Measurements from ENCODE around the gene FOXF2.

The FOXF2 gene

GRCh38 chr6:1391800-1392309 lies 2.5 kb downstream of the FOXF2 start:
- Histone ChIP-seq H3K36me3 (ENCODE audit: control insufficient read depth, insufficient read depth, low read length) (no peaks in the 10 kb centered on the region), H3K4me3 (ENCODE audit: low read length) (no peak overlapping the region), H3K9me3 (ENCODE audit: control insufficient read depth, insufficient read depth, low read length) (no peaks in the 10 kb centered on the region), H3K4me1 (ENCODE audit: control insufficient read depth, insufficient read depth, low read length) (peaks cover 15% of the 10 kb centered on the region), H3K27me3 (ENCODE audit: control insufficient read depth, insufficient read depth, low read length) (peaks cover 89% of the 10 kb centered on the region), H3K27ac (ENCODE audit: low read length) (no peak overlapping the region)
- DNase-seq (ENCODE audit: low read depth, low spot score), result no peak
- no CpG with 5 or more reads among the region's 11 CpGs for WGBS (ENCODE audit: insufficient coverage, insufficient read length)

GRCh38 chr6:1392813-1393640 lies 3.7 kb downstream of the FOXF2 start:
- no peak for DNase-seq (ENCODE audit: low read depth, low spot score)
- Histone ChIP-seq H3K4me3 (ENCODE audit: low read length) (no peak overlapping the region; the same call in 1 of the 2 replicates), H3K27ac (ENCODE audit: low read length) (no peak overlapping the region), H3K4me1 (ENCODE audit: control insufficient read depth, insufficient read depth, low read length) (peaks cover 13% of the 10 kb centered on the region), H3K9me3 (ENCODE audit: control insufficient read depth, insufficient read depth, low read length) (no peaks in the 10 kb centered on the region), H3K27me3 (ENCODE audit: control insufficient read depth, insufficient read depth, low read length) (peaks cover 86% of the 10 kb centered on the region), H3K36me3 (ENCODE audit: control insufficient read depth, insufficient read depth, low read length) (no peaks in the 10 kb centered on the region)
- no CpG with 5 or more reads among the region's 74 CpGs for WGBS (ENCODE audit: insufficient coverage, insufficient read length)

GRCh38 chr6:1393641-1394283 lies 4.4 kb downstream of the FOXF2 start:
- Histone ChIP-seq H3K27me3 (ENCODE audit: control insufficient read depth, insufficient read depth, low read length) (peaks cover 81% of the 10 kb centered on the region), H3K27ac (ENCODE audit: low read length) (no peak overlapping the region), H3K4me1 (ENCODE audit: control insufficient read depth, insufficient read depth, low read length) (peaks cover 10% of the 10 kb centered on the region; the same call in 1 of the 2 replicates), H3K9me3 (ENCODE audit: control insufficient read depth, insufficient read depth, low read length) (no peaks in the 10 kb centered on the region), H3K36me3 (ENCODE audit: control insufficient read depth, insufficient read depth, low read length) (no peaks in the 10 kb centered on the region), H3K4me3 (ENCODE audit: low read length) (no peak overlapping the region)
- no peak for DNase-seq (ENCODE audit: low read depth, low spot score)
- no CpG with 5 or more reads among the region's 47 CpGs for WGBS (ENCODE audit: insufficient coverage, insufficient read length)

DNA sequence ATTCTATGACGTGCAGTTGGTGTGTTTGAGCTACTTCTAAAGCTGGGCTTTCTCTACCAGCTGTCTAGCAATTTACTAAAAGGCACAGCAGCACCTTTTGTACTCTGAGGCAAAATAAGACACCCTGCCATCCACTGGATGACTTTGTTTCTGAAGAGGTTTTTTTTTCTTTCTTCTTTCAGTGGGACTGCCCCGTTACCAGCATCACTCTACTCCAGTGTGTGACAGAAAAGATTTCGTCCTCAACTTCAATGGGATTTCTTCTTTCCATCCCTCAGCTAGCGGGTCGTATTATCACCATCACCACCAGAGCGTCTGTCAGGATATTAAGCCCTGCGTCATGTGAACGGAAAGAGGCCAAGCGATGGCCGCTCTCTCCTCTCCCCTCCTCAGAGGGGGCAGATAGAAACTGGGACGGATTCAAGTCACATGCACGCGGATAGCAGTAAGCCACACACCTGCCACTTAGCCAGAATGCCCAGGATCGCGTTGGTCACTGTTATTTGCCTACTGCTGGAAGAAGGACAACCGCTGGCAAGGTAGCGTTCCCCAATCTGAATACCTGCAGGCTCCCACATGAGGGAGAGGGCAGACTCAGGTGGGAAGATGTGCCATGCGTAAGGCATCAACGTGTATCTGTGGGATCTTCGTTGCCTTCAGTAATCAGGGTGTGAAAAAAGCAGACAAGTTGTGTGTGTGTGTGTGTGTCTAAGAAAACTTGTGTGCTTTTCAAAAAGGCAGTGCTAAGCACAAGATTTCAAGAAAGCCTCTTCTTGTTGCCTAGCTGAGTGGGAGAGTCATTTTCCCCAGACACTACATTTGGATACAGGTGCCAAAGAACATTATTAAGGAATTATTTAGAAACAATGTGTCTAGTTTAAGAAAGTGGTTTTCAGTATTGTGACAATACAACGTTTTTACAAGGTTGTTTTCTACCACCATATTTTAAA lies 5.4 kb downstream of the FOXF2 start:
- Histone ChIP-seq H3K9me3 (ENCODE audit: control insufficient read depth, insufficient read depth, low read length) (no peaks in the 10 kb centered on the region), H3K27ac (ENCODE audit: low read length) (no peak overlapping the region), H3K27me3 (ENCODE audit: control insufficient read depth, insufficient read depth, low read length) (peaks cover 80% of the 10 kb centered on the region), H3K4me3 (ENCODE audit: low read length) (no peak overlapping the region), H3K36me3 (ENCODE audit: control insufficient read depth, insufficient read depth, low read length) (no peaks in the 10 kb centered on the region), H3K4me1 (ENCODE audit: control insufficient read depth, insufficient read depth, low read length) (peaks cover 10% of the 10 kb centered on the region; the same call in 1 of the 2 replicates)
- DNase-seq (ENCODE audit: low read depth, low spot score), result no peak
- no CpG with 5 or more reads among the region's 21 CpGs for WGBS (ENCODE audit: insufficient coverage, insufficient read length)

DNA sequence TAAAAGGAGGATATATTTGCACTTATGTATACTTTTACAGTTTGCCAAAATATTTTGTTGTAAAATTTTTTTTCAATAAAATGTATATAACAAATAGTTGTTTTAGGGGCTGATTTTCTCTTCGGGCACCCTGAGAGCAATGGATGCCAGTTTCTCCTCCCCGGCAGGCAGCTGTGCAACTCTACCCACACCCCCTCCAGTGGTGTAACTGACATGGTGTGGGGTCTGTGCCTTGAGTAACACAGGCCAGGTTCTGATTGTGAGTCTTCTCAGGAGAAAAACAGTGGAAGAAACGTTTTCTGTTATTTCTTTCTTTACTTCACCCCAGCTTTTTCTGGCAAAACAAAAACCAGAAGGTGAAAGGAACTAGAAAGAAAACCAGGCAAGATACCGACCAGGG lies 6.1 kb downstream of the FOXF2 start:
- H3K27me3 ChIP-seq (ENCODE audit: control insufficient read depth, insufficient read depth, low read length), result peaks cover 74% of the 10 kb centered on the region
- H3K4me1 ChIP-seq (ENCODE audit: control insufficient read depth, insufficient read depth, low read length), result peaks cover 10% of the 10 kb centered on the region; the same call in 1 of the 2 replicates
- H3K9me3 ChIP-seq (ENCODE audit: control insufficient read depth, insufficient read depth, low read length), result no peaks in the 10 kb centered on the region
- no peak for DNase-seq (ENCODE audit: low read depth, low spot score)
- no peak overlapping the region for H3K27ac ChIP-seq (ENCODE audit: low read length)
- H3K4me3 ChIP-seq (ENCODE audit: low read length), result no peak overlapping the region
- no peaks in the 10 kb centered on the region for H3K36me3 ChIP-seq (ENCODE audit: control insufficient read depth, insufficient read depth, low read length)
- no CpG with 5 or more reads among the region's 4 CpGs for WGBS (ENCODE audit: insufficient coverage, insufficient read length)

GRCh38 chr6:1395941-1396908 lies 6.8 kb downstream of the FOXF2 start:
- Histone ChIP-seq H3K27me3 (ENCODE audit: control insufficient read depth, insufficient read depth, low read length) (peaks cover 67% of the 10 kb centered on the region), H3K27ac (ENCODE audit: low read length) (no peak overlapping the region), H3K4me3 (ENCODE audit: low read length) (no peak overlapping the region), H3K36me3 (ENCODE audit: control insufficient read depth, insufficient read depth, low read length) (no peaks in the 10 kb centered on the region), H3K4me1 (ENCODE audit: control insufficient read depth, insufficient read depth, low read length) (peaks cover 7% of the 10 kb centered on the region; the same call in 1 of the 2 replicates), H3K9me3 (ENCODE audit: control insufficient read depth, insufficient read depth, low read length) (no peaks in the 10 kb centered on the region)
- DNase-seq (ENCODE audit: low read depth, low spot score), result no peak
- WGBS (ENCODE audit: insufficient coverage, insufficient read length), result no CpG with 5 or more reads among the region's 15 CpGs

GRCh38 chr6:1396952-1397868 lies 7.8 kb downstream of the FOXF2 start:
- no peaks in the 10 kb centered on the region for H3K9me3 ChIP-seq (ENCODE audit: control insufficient read depth, insufficient read depth, low read length)
- H3K4me3 ChIP-seq (ENCODE audit: low read length), result no peak overlapping the region
- DNase-seq (ENCODE audit: low read depth, low spot score), result no peak
- no peak overlapping the region for H3K27ac ChIP-seq (ENCODE audit: low read length)
- H3K36me3 ChIP-seq (ENCODE audit: control insufficient read depth, insufficient read depth, low read length), result no peaks in the 10 kb centered on the region
- H3K27me3 ChIP-seq (ENCODE audit: control insufficient read depth, insufficient read depth, low read length), result peaks cover 57% of the 10 kb centered on the region
- no CpG with 5 or more reads among the region's 28 CpGs for WGBS (ENCODE audit: insufficient coverage, insufficient read length)
- H3K4me1 ChIP-seq (ENCODE audit: control insufficient read depth, insufficient read depth, low read length), result peaks cover 7% of the 10 kb centered on the region; the same call in 1 of the 2 replicates

DNA sequence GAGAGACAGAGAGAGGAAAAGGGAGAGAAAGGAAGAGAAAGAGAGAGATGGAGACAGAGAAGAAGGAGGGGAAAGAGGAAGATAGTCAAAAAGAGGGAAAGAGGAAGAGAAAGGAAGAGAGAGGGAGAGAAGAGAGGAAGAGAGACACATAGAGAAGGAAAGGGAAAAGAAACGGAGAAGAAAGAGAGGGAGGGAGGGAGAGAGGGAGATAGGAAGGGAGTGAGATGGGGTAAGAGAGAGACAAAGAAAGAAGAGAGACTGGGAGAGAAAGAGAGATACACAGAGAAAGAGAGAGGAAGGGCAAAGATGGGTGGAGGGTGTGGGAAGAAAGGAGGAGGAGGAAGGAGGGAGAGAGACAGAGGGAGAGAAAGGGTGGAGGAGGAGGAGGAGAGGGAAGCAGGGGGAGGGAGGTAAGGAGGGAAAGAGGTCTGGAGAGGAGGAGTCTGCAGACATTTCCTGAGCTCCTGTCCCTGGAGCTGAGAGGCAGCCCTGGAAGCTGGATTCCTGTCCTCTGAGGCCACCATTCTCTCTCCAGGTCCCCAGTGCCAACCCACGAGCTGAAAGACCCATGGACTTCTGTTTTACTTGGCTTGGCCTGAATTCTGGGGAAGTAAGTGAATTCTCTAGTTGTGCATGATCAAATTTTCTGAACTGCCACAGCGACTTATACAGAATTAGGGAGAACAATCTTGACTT lies 9.9 kb downstream of the FOXF2 start:
- no peak overlapping the region for H3K27ac ChIP-seq (ENCODE audit: low read length)
- peaks cover 37% of the 10 kb centered on the region for H3K27me3 ChIP-seq (ENCODE audit: control insufficient read depth, insufficient read depth, low read length)
- H3K36me3 ChIP-seq (ENCODE audit: control insufficient read depth, insufficient read depth, low read length), result no peaks in the 10 kb centered on the region
- no peak overlapping the region for H3K4me3 ChIP-seq (ENCODE audit: low read length)
- DNase-seq (ENCODE audit: low read depth, low spot score), result no peak
- WGBS (ENCODE audit: insufficient coverage, insufficient read length), result 92% methylated on average over 1 of the region's 3 CpGs
- H3K9me3 ChIP-seq (ENCODE audit: control insufficient read depth, insufficient read depth, low read length), result no peaks in the 10 kb centered on the region
- peaks cover 1% of the 10 kb centered on the region; the same call in 1 of the 2 replicates for H3K4me1 ChIP-seq (ENCODE audit: control insufficient read depth, insufficient read depth, low read length)

All from iPS DF 6.9 (cell line).